NCI-H460 (cell line): ENCODE results near the gene RPS8. TPM values are rescaled to one million over a fixed set of nuclear protein-coding genes. Genes with fewer than 3 reads are reported as not detected.
"Not testable (repeated sequence)": the region's sequence is repeated elsewhere in the genome, so short reads cannot be mapped to it uniquely, and the experiment has no call there.

Source experiments
- DNase-seq: peaks from one replicate; pipeline ENCODE4 v3.0.0-alpha.2; 2016; ENCODE audit warnings: low read depth; ENCODE audit errors: extremely low read depth
- small RNA-seq, 2 experiments: library from RNA; depleted of rRNA; stranded (forward); fragments of <200 nt; gene quantifications; one replicate each; pipeline ENCODE3, GENCODE V24; 2014
- total RNA-seq: library from RNA; depleted of rRNA; stranded (reverse); fragments of >200 nt; shearing (Covaris generic); gene quantifications from 2 replicates; pipeline ENCODE4 v1.2.3, GENCODE V29; 2014; rRNA removed

Gene RPS8
- total RNA-seq, 1 experiment from 2014 or later, result 2,929 TPM

DNA sequence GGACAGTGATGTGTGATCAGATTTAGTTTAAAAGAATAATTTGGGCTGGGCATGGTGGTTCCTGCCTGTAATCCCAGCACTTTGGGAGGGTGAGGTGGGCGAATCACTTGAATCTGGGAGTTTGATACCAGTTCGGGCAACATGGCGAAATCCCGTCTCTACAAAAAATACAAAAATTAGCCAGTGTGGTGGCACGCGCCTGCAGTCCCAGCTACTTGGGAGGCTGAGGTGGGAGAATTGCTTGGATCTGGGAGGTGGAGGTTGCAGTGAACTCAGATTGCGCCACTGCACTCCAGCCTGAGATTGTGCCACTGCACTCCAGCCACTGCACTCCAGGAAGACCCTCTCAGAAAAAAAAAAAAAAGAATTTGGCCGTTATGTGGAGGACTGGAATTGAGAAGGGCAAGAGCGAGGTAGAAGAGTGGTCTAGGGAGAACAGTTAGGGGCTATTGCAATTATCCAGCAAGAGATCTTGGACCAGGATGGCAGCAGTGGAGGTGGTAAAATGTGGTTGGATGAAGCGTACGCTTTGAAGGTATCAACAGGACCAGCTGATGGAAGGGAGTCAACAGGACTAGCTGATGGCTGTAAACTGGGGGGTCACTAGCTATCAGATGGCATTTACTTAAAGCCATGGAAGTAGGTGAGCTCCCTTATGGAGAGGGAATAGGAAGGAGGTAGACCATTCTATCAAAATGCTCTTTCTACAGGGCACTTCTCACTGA, 42.6 kb downstream of the RPS8 start:
- DNase-seq, result no peak

- no peak for DNase-seq
These were observed 43.9 kb downstream of the RPS8 start for GRCh38 chr1:44819196-44819607.

DNA sequence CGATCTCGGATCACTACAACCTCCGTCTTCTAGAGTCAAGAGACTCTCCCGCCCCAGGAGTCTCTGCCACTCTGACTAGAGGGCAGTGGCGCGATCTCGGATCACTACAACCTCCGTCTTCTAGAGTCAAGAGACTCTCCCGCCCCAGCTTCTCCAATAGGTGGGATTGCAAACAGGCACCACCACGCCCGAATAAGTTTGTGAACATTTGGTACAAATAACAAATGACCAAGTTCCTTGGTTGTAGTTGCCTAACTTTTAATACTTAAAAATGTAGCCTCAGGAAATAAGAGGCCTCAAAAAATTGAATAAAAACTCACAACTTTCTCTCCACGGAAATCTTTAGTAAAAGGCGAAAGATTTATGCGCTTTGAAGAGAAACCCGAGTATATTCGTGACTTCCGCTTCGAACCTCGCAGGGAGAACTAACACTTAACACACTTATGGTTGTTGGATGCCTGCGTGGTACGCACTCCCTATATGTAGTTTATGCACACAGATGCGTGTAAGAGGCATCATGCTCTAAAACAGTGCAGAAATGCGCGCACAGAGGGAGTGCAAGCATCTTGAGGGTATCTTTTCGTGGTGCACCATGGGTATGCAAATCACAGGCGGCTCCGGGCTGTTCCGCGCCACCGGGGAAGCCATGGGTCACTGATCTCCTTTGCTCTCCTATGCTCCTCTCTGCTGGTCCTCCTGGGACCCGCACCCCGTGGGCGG, 44.4 kb downstream of the RPS8 start:
- DNase-seq, result peak; percentile 93

- no peak for DNase-seq
These were observed 45.2 kb downstream of the RPS8 start for GRCh38 chr1:44820328-44821239.

DNA sequence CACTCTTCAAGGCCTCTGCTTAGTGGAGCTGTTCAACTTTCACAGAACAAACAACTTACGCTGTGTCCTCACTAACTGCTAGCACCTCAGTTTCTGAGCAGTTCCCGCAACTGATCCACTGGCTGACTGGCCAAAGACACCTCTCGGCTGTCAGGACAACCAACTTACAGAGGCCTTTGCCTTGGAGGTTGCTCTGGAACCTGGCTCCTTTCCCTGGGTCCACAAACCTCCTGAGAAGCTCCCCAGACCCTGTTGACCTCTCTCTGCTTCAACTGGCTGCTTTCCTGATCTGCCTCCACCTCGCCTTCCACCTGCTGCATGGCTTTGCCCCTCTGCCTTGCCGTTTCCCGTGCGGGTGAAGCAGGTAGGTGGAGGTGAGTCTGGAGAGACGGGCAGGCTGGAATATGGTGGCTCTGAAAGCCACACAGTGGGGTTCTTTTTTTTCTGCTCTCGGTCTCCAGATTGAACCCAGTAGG, 45.9 kb downstream of the RPS8 start:
- no peak for DNase-seq

GRCh38 chr1:44822131-44822701, 46.9 kb downstream of the RPS8 start:
- DNase-seq, result no peak

- DNase-seq, result no peak
These were observed 47.7 kb downstream of the RPS8 start for GRCh38 chr1:44822981-44823451.

GRCh38 chr1:44824392-44824791, 49.1 kb downstream of the RPS8 start:
- DNase-seq, result not testable (repeated sequence)

- no peak for DNase-seq
These were observed 51.2 kb downstream of the RPS8 start for GRCh38 chr1:44826375-44827196.

DNA sequence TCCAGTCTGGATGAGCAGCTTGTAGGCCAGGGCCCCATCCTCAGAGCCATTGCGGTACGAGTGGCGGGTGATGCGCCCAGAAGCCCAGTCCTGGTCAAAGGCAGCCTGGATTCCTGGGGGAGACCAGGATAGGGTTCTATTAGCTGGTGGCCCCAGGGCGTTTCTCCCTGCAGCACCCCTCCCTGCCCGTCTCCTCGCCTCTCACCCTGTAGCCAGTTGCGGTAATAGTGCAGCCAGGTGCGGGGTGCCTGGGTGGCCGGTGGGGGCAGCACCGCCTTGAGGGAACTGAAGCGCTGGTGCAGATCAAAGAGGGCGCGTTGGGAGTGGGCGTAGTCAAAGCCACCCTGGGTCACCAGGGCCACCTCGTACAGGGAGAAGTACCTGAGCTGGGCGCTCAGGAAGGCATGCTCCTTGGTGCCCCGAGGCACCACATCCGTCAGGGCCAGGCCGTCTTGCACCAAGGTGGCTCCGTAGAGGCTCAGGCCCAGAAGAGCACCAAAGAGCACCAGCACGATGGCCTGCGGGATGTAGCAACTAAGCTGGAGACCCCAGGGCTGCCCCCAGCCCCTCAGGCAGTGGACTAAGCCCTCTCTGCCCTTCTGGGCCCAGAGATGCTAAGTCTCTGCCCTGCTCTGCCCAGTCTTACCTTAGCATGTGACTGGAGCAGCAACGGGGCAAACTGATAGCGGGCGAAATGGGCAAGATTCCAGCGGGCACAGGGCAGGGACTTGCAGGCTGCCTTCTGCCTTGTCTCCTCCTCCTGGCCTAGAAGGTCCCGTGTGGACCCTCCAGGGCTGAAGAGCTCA, 52.1 kb downstream of the RPS8 start:
- DNase-seq, result no peak

DNA sequence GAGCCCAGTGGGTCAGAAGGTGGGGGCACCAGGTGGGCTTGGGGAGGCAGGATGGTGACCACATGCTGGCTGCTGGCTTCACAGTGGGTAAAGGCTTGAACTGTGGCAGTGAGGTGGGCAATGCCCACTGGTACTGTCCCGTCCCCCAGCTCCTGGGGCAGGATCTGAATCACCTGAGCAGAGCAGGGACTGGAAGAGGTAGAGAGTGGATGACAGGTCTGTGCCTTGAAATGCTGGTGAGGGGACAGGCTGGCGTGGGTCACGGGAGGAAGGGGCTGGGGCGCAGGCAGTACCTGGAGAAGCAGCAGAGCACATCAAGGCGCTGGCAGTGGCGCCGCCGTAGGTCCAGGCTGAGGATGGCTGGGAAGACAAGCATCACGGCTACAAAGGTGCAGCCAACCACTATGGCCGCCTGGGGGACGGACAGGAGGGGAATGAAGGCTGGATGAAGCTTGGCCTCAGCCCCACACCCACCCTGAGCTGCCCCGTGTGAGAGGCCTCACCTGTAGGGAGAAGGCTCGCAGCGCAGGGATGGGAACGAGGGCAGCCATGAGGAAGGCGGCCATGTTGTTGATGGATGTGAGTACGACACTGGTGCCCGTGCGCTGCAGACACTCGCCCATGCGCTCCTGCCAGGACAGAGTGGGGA, 52.8 kb downstream of the RPS8 start:
- no peak for DNase-seq

Small RNA genes lying within 50 kb of the gene (small RNA-seq; reads per million reads assigned to genes)
- 6.0 to 34.1 reads per million in 2 experiments for gene RNU5D-1
- 16.0 to 143 reads per million in 2 experiments for gene SNORD38A
- 0 reads per million in 2 experiments for gene SNORD38B
- 436 to 1,994 reads per million in 2 experiments for gene SNORD46
- gene SNORD55, result 0 reads per million in 2 experiments

Other genes starting within 250 kb of the RPS8 start
- gene TMEM53, start 101.1 kb upstream of the RPS8 start, total RNA-seq, result 2.3 and 4.5 TPM in 2 replicates
- 0.62 TPM in 1 of 2 replicates, not detected in the other for gene ARMH1, start 100.8 kb upstream of the RPS8 start, total RNA-seq
- gene RNU5D-1, start 44.4 kb upstream of the RPS8 start, total RNA-seq, result not detected in 2 replicates
- 43.6 and 49.8 TPM in 2 replicates for gene KIF2C, start 35.7 kb upstream of the RPS8 start, total RNA-seq
- gene BEST4, start 12.6 kb downstream of the RPS8 start, total RNA-seq, result not detected in 2 replicates
- 14.6 and 15.8 TPM in 2 replicates for gene PLK3, start 24.8 kb downstream of the RPS8 start, total RNA-seq
- 0.25 TPM in 1 of 2 replicates, not detected in the other for gene DYNLT4, start 31.8 kb downstream of the RPS8 start, total RNA-seq
- 1.5 and 2.0 TPM in 2 replicates for gene BTBD19, start 33.0 kb downstream of the RPS8 start, total RNA-seq
- gene PTCH2, start 67.7 kb downstream of the RPS8 start, total RNA-seq, result 0.02 and 0.12 TPM in 2 replicates
- gene EIF2B3, start 211.1 kb downstream of the RPS8 start, total RNA-seq, result 22.8 and 23.0 TPM in 2 replicates
- gene HECTD3, start 235.8 kb downstream of the RPS8 start, total RNA-seq, result 13.5 and 13.6 TPM in 2 replicates
- 88.6 and 89.2 TPM in 2 replicates for gene UROD, start 236.7 kb downstream of the RPS8 start, total RNA-seq